Caco-2 (cell line): ENCODE data around the gene ACSM6. TPM values are rescaled to one million over a fixed set of nuclear protein-coding genes. Genes with fewer than 3 reads are reported as not detected.
A peak's percentile ranks its signal among the peaks of the same experiment; 100 is the strongest.
"Not testable (repeated sequence)": the region's sequence is repeated elsewhere in the genome, so short reads cannot be mapped to it uniquely, and the experiment has no call there.

ENCODE experiments used
- BruUV-seq: library from RNA; stranded (reverse); fragments of 400-500 nt; replicated peaks from 2 replicates; lab custom pipeline; 2021; lab: Mats Ljungman, UMichigan
- CTCF ChIA-PET: fragments of 300-600 bp; sonication (Branson Sonifier 250); formaldehyde crosslinking; loops from one replicate; lab custom pipeline; 2022; ENCODE audit warnings: antibody characterized with exemption; lab: Charles Lee
- POLR2A ChIA-PET: fragments of 300-600 bp; sonication (Branson Sonifier 250); formaldehyde crosslinking; loops from one replicate; lab custom pipeline; 2022; ENCODE audit warnings: antibody characterized with exemption; lab: Charles Lee
- DNase-seq, 2 experiments: peaks; one replicate each; pipeline versions ENCODE4 v3.0.0 to v3.0.0-alpha.2; 2020 to 2022
- H3K27me3 ChIP-seq: replicated peaks from 2 replicates; pipeline ENCODE4 v1.6.0; 2011; ENCODE audit warnings: low read length; ENCODE audit not compliant: control insufficient read depth, insufficient read depth
- H3K36me3 ChIP-seq: 2 replicates; pipeline ENCODE4 v1.5.1; 2011; ENCODE audit warnings: low read length; ENCODE audit not compliant: control insufficient read depth, insufficient read depth
- H3K4me1 ChIP-seq: fragments of 250-450 bp; sonication (Bioruptor Pico); 2 replicates; pipeline ENCODE4 v1.5.1; 2020; ENCODE audit warnings: mild to moderate bottlenecking
- H3K4me3 ChIP-seq: 2 replicates; pipeline ENCODE4 v1.5.1; 2011; ENCODE audit warnings: low read depth, mild to moderate bottlenecking, control low read depth, low read length
- H3K9me3 ChIP-seq: fragments of 250-450 bp; sonication (Bioruptor Pico); 2 replicates; pipeline ENCODE4 v1.5.1; 2020; ENCODE audit warnings: mild to moderate bottlenecking, moderate library complexity
- H3K27ac Mint-ChIP-seq: one replicate; pipeline ENCODE4 v1.8.0; 2022; ENCODE audit warnings: mixed read lengths; ENCODE audit not compliant: unreplicated experiment
- H3K27me3 Mint-ChIP-seq: one replicate; pipeline ENCODE4 v1.8.0; 2022; ENCODE audit warnings: mixed read lengths; ENCODE audit not compliant: insufficient read depth, unreplicated experiment
- H3K36me3 Mint-ChIP-seq: one replicate; pipeline ENCODE4 v1.8.0; 2022; ENCODE audit warnings: mild to moderate bottlenecking, mixed read lengths; ENCODE audit not compliant: insufficient read depth, unreplicated experiment
- H3K4me1 Mint-ChIP-seq: one replicate; pipeline ENCODE4 v1.8.0; 2022; ENCODE audit warnings: low read depth, mixed read lengths; ENCODE audit not compliant: unreplicated experiment
- H3K4me3 Mint-ChIP-seq: one replicate; pipeline ENCODE4 v1.8.0; 2022; ENCODE audit warnings: mild to moderate bottlenecking, moderate library complexity, mixed read lengths; ENCODE audit not compliant: unreplicated experiment
- H3K9me3 Mint-ChIP-seq: one replicate; pipeline ENCODE4 v1.8.0; 2022; ENCODE audit warnings: mixed read lengths; ENCODE audit not compliant: unreplicated experiment
- CTCF ChIP-seq, 2 experiments: fragments of 200-600 bp in 1 of 2; IDR thresholded peaks; 1 replicate in 1 of 2; 2 replicates in 1 of 2; pipeline versions ENCODE4 v1.5.1 to v1.8.0; 2011 to 2022; ENCODE audit warnings: antibody characterized with exemption in 1 of 2, control low read depth in 1 of 2, inconsistent platforms in 1 of 2, low read depth in 1 of 2, low read length in 1 of 2, mild to moderate bottlenecking in 1 of 2, moderate library complexity in 1 of 2; ENCODE audit not compliant: insufficient read depth in 1 of 2, severe bottlenecking in 1 of 2, unreplicated experiment in 1 of 2
- intact Hi-C: fragments of 100-400 bp; cut with micrococcal nuclease; formaldehyde crosslinking; loops from one replicate; pipeline ENCODE4 v1.10.0; 2022; ENCODE audit not compliant: unreplicated experiment
- total RNA-seq: library from RNA; stranded (reverse); gene quantifications from 2 replicates; pipeline ENCODE4 v1.2.3, GENCODE V29; 2022

ACSM6 gene
- total RNA-seq, 1 experiment from 2014 or later, result not detected

- H3K27me3 Mint-ChIP-seq, result no peaks in the 10 kb centered on the region
- no peaks in the 10 kb centered on the region for H3K36me3 Mint-ChIP-seq
- Histone ChIP-seq H3K4me1 (no peaks in the 10 kb centered on the region), H3K27me3 (no peaks in the 10 kb centered on the region), H3K4me3 (no peak overlapping the region), H3K36me3 (no peaks in the 10 kb centered on the region), H3K9me3 (no peaks in the 10 kb centered on the region)
- intact Hi-C loops, result no loop called here
- BruUV-seq, result no TSS peak
- no peak for TF ChIP-seq CTCF (IDR thresholded peaks at IDR 0.05; ENCODE audit: insufficient read depth in 1 of 2, low read depth in 1 of 2, low read length in 1 of 2, severe bottlenecking in 1 of 2, unreplicated experiment in 1 of 2)
- DNase-seq, result no peak
- no peaks in the 10 kb centered on the region for H3K9me3 Mint-ChIP-seq
- ChIA-PET CTCF (interaction anchor here (1.2 kb wide), 1 partner anchor 45 kb away, joined by 3 read pairs; no protein-coding TSS in a partner anchor), POLR2A (no interaction called here)
- H3K27ac Mint-ChIP-seq, result no peak overlapping the region
- H3K4me1 Mint-ChIP-seq, result peaks cover 6% of the 10 kb centered on the region
- no peak overlapping the region for H3K4me3 Mint-ChIP-seq
Observed at GRCh38 chr10:95201736-95202135, 7.7 kb downstream of the ACSM6 start.

- H3K36me3 ChIP-seq, intact Hi-C loops, H3K27me3 ChIP-seq, H3K4me3 ChIP-seq, H3K4me1 Mint-ChIP-seq, POLR2A ChIA-PET, H3K4me1 ChIP-seq, H3K27ac Mint-ChIP-seq, H3K36me3 Mint-ChIP-seq, BruUV-seq, H3K9me3 ChIP-seq, DNase-seq, H3K9me3 Mint-ChIP-seq, H3K27me3 Mint-ChIP-seq, H3K4me3 Mint-ChIP-seq: not testable (repeated sequence)
- CTCF ChIA-PET, result interaction anchor here (1.2 kb wide), 1 partner anchor 44 kb away, joined by 3 read pairs; no protein-coding TSS in a partner anchor
Observed at GRCh38 chr10:95202865-95203264, 8.8 kb downstream of the ACSM6 start.

DNA sequence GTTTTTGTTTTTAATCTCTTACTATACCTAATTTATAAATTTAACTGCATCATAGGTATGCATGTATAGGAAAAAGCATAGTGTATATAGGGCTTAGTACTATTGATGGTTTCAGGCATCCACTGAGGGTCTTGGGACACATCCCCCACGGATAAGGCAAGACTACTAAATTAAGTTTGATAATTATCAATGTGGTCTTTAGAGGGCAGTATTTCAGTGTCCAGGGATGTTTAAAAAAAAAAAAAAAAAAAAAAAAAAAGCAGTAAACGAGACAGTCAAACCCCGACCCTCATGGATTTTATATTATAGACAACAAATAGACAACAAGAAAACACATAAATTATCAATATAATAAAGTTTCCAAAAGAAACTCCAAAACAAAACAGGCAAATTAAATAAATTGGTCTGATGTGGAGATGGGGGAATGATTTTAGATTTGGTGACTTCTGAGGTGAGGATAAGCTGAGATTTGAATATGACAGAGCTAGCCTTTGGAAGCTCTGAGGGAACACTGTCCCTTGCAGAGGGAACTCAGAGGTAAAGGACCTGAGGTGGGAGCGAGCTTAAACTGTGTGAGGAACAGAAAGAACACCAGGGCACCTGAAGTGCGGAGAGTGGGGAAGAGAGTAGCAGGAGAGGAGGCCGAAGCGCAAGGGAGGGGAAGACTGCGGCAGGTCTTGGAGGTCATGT lies 14.8 kb downstream of the ACSM6 start:
- no peak for DNase-seq
- ChIA-PET POLR2A (no interaction called here), CTCF (no interaction called here)
- no peaks in the 10 kb centered on the region for H3K27me3 Mint-ChIP-seq
- H3K4me1 ChIP-seq, result no peaks in the 10 kb centered on the region
- no peak overlapping the region for H3K4me3 ChIP-seq
- no peaks in the 10 kb centered on the region for H3K9me3 ChIP-seq
- no peaks in the 10 kb centered on the region for H3K9me3 Mint-ChIP-seq
- peaks cover 7% of the 10 kb centered on the region for H3K4me1 Mint-ChIP-seq
- H3K27ac Mint-ChIP-seq, result no peak overlapping the region
- H3K4me3 Mint-ChIP-seq, result no peak overlapping the region
- peak; percentile 22 to 37 for TF ChIP-seq CTCF (IDR thresholded peaks at IDR 0.05; ENCODE audit: insufficient read depth in 1 of 2, low read depth in 1 of 2, low read length in 1 of 2, severe bottlenecking in 1 of 2, unreplicated experiment in 1 of 2)
- H3K36me3 ChIP-seq, result no peaks in the 10 kb centered on the region
- no TSS peak for BruUV-seq
- no peaks in the 10 kb centered on the region for H3K27me3 ChIP-seq
- intact Hi-C loops, result no loop called here
- peaks cover 12% of the 10 kb centered on the region for H3K36me3 Mint-ChIP-seq
